Left ventricle myocardium superior (tissue), 1 donor: ENCODE measurements around the gene HOXA10. TPM values are rescaled to one million over a fixed set of nuclear protein-coding genes. Genes with fewer than 3 reads are reported as not detected.
A peak's percentile ranks its signal among the peaks of the same experiment; 100 is the strongest.

Experiments used
- ATAC-seq: fragments of 200-7000 bp; cut with Tn5 transposase; one replicate; pipeline ENCODE4 v1.9.1; 2020; ENCODE audit warnings: mild to moderate bottlenecking, moderate library complexity
- DNase-seq: peaks from one replicate; pipeline ENCODE4 v3.0.0-alpha.2; 2020
- intact Hi-C: fragments of 100-400 bp; cut with micrococcal nuclease; formaldehyde crosslinking; loops from one replicate; pipeline ENCODE4 v1.11.0; 2022
- microRNA-seq: library from miRNA; unstranded; fragments of <30 nt; microRNA quantifications from one replicate; pipeline ENCODE4 v1.2.0, GENCODE V29; 2020; ENCODE audit warnings: borderline number of aligned reads
- total RNA-seq: library from RNA; stranded (reverse); fragmentation: NEBNext Ultra II Directional; extraction: Animal tissue kit (Norgen Biotek cat#: 25700); gene quantifications from one replicate; pipeline ENCODE4 v1.2.1, GENCODE V29; 2021
- donor health status: DM: no; HTN: yes; CAD: no; lungs with severe emphysema.

The HOXA10 gene
- total RNA-seq, 1 donor from 2014 or later: not detected

- DNase-seq: no peak
Observed at GRCh38 chr7:27128776-27129728, 45.1 kb downstream of the HOXA10 start.

GRCh38 chr7:27128034-27128433, 46.1 kb downstream of the HOXA10 start:
- DNase-seq (no peak), ATAC-seq (no peak)
- intact Hi-C loops: no loop called here

More at GRCh38 chr7:27128776-27129728, 45.1 kb downstream of the HOXA10 start:
- intact Hi-C loops: no loop called here
- no peak for ATAC-seq

GRCh38 chr7:27126596-27127327, 47.4 kb downstream of the HOXA10 start:
- intact Hi-C loops: no loop called here
- no peak for ATAC-seq
- DNase-seq: no peak

- intact Hi-C loops: no loop called here
- DNase-seq (no peak), ATAC-seq (no peak)
Observed at GRCh38 chr7:27125986-27126394, 48.1 kb downstream of the HOXA10 start.

GRCh38 chr7:27124902-27125689, 49.0 kb downstream of the HOXA10 start:
- no peak for ATAC-seq
- no peak for DNase-seq
- intact Hi-C loops: no loop called here

DNA sequence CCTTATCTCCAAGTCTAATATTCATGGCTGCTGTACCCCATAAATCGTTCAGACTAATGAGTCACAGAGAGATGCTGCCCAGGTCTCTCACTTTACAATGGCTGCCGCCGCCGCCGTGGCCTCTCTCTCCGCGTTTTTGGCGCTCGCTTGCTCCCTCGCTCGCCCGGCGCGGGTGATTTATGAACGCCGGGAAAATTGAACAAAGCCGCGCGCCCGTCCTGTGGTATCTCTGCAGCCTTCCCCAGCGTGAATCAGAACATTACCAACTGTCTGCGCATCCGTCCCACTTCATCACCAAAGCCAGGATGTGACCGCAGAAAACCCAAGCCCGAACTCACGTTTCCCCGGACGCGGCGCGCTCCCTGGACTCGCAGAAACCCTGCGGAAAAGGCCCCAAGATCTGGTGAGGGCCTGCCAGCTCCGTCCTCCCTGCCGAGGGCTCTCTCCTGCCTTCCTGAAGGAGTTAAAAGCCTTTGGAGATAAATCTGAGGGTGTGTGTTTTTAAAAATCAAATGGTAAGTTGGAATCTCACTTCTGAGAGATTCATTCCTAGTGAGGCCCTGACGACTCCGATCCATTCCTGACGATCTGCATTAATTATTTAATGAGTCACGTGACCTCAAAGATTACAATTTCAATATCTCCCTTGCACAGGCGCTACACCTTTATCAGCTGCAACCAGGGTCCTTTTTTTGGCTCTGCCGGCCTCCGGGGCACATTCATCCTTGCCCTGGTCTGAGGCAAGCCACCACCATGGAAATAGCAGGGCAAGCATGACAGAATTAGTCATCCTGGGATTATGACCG, 49.8 kb downstream of the HOXA10 start:
- DNase-seq (no peak), ATAC-seq (no peak)
- intact Hi-C loops: no loop called here

DNA sequence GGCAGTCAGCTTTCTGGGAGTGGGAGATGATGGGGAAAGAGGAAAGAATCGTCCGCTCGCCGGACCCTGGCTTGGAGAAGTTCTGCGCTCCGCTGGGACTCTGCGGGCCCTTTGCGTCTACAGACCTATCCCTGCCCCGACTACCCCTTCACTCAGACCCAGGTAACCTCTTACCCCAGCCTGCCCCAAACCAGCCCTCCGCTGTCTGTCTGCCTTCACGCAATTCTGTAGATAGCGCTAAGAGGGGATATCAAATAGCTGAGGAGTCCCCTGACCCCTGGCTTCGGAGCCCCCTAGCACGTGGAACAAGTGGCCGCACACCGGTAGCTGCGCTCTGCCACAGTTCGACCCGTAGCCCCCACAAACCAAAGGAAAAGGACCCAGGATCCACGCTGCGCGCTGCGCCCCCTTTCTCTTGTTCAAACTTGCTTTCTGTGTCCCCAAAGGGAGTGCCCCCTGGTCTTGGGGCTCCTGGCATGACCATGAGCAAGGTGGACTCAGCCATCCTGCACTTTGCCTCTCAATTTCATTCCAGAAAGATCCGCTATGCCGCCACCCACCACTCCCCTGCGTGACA, 50.6 kb downstream of the HOXA10 start:
- DNase-seq (no peak), ATAC-seq (no peak)
- intact Hi-C loops: no loop called here

- ATAC-seq (no peak), DNase-seq (no peak)
- intact Hi-C loops: no loop called here
Observed at GRCh38 chr7:27123007-27123476, 51.1 kb downstream of the HOXA10 start.

DNA sequence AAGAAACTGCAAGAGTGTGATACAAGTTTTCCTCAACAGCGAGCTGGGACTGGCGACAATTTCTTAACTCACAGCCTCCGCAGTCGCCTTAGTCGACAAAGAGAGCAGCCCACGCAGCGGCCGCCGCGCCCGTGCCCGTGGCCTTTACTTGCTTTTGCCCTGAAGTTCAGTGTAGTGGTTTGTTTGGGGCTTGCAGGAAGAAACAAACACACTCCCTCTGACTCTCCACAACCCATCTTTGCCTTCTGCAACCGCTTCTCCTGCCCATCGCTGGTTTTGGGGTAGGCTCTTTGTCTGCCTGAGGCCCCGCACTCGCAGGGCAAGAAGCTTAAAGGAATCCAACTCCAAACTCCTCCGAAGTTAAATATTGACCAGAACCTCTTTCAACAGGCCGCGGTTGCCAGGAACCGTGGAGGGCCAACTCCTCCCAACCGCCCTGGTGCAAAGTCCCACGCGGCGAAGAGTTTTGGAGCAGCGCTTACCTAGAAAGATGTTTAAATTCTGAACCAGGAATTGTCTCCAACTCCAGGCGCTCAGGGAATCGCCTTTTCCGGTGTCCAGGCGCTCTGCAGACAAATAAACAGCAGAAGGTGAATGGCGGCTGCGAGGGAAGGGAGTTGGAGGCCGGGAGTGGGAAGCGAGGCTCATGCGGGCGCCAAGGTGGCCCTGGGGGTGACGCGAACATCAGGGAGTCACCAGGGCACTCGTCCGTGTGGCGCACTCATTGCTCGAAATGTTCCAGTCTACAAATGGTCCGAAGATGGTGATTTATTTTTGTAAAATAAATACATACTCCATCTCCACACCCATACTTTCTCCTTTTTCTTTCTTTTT, 51.8 kb downstream of the HOXA10 start:
- ATAC-seq (no peak), DNase-seq (no peak)
- intact Hi-C loops: no loop called here

GRCh38 chr7:27121684-27122076, 52.4 kb downstream of the HOXA10 start:
- intact Hi-C loops: no loop called here
- no peak for DNase-seq
- ATAC-seq: no peak

Small RNA genes lying within 50 kb of the gene (microRNA-seq; reads per million reads assigned to microRNA genes)
- gene MIR196B: 9.8 reads per million, percentile 4 among the genes with 10 or more reads in this experiment

Other genes starting within 250 kb of the HOXA10 start
- not detected for gene HOXA1, start 78.3 kb downstream of the HOXA10 start, total RNA-seq
- 0.12 TPM for gene HOXA2, start 71.6 kb downstream of the HOXA10 start, total RNA-seq
- gene HOXA4, start 43.6 kb downstream of the HOXA10 start, total RNA-seq: 0.15 TPM
- gene HOXA5, start 30.6 kb downstream of the HOXA10 start, total RNA-seq: not detected
- gene HOXA6, start 26.5 kb downstream of the HOXA10 start, total RNA-seq: not detected
- 0.72 TPM for gene HOXA3, start 21.7 kb downstream of the HOXA10 start, total RNA-seq
- not detected for gene HOXA7, start 17.6 kb downstream of the HOXA10 start, total RNA-seq
- gene HOXA9, start 8.8 kb downstream of the HOXA10 start, total RNA-seq: not detected
- gene HOXA11, start 10.9 kb upstream of the HOXA10 start, total RNA-seq: not detected
- gene HOXA13, start 25.8 kb upstream of the HOXA10 start, total RNA-seq: not detected
- gene EVX1, start 68.5 kb upstream of the HOXA10 start, total RNA-seq: not detected